GM21723 (cell line): ENCODE measurements around the gene PTPRN2.
"Not testable (repeated sequence)": the region's sequence is repeated elsewhere in the genome, so short reads cannot be mapped to it uniquely, and the experiment has no call there.

Experiments
- ATAC-seq: cut with Tn5 transposase; IDR thresholded peaks from one replicate; pipeline ENCODE4 v1.9.1; 2021; ENCODE audit warnings: mild to moderate bottlenecking, moderate library complexity; ENCODE audit not compliant: unreplicated experiment

PTPRN2 gene

DNA sequence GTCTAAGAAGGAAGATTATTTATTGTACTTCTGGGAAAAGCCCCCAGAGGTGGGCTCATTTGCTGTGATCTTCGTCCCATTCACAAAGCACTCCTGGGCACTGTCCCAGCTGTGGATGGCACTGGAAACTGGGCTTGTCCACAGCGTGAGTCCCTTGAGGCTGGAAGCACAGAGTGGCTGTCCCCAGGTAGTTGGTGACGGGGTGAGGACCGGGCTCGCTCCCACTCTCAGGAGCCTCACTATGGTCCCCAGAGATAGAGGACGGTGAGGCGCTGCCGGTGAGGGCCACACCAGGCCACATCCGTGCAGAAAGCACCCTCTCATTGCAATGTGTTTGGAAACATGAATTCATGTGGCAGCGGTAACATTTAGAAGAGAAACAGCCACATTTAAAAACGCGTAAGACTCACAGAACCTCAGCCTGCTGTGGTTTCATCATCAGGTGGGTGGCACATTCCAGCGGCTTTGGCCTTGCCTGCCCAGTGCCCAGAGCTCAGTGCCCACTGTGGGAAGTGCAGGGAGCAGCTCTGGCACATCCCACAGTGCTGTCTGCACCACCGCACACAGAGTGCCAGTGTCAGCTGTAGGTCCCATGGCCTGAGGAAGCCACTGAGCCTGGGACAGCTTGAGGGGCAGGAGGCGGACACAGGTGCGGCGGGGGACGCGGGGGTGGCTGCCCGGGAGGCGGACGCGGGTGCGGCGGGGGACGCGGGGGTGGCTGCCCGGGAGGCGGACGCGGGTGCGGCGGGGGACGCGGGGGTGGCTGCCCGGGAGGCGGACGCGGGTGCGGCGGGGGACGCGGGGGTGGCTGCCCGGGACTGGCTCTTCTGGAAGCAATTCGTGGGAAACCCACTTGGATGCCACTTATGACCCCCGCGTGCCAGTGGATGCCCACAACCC is 801.0 kb downstream of the PTPRN2 start:
- no peak for ATAC-seq

DNA sequence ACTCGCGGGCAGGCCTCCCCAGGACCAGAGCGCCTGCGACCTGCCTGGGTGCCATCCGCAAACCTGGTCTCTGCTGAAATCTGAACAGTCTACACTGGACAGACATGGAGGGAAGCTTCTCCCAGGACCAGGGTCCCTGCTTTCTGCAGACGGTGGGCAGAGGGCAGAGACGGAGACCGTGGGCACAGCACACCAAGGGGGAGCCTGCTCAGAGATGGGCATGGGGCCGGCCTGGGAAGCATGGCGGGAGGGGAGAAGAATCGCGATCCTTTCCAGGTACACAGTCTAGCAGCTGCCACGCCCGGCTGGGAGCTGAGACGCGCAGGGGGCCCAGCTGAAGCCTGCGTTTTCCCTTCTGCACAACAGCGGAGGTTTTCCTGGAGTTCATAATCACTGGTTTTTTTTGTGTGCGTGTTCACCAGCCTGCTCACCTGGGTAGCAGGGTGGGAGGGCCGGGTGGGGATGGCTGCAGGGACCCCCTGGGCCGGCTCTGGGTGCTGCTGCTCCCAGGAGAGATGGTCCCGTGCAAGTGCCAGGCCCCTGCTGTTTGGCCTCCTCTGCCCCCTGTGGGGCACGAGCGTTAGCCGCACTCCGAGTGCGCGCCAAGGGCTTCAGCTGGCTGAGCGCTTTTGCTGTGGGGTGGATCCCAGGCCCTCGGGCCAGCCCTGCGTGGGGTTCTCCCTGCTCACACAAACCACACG is 802.0 kb downstream of the PTPRN2 start:
- no peak for ATAC-seq

DNA sequence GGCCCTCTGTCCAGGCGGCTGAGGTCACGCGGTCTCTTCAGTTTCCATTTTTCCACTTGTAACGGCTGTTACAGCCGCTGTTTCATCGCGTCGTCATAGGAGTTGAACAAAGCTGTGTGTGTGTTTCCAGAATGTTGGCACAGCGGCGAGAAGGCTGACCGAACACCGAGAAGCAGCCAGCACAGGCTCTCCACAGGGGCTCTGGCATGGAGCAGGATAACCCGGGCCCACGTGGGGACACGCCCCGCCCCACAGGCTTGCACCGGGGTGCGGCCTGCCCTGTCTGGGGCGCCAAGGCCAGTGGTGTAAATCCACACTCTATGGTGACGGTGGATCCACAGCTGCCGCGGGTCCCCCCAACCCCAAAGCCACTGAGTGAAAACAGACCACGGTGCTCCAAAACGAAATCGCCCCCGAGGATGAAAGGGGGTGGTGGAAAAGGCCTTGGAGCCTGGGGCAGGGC is 802.6 kb downstream of the PTPRN2 start:
- no peak for ATAC-seq

DNA sequence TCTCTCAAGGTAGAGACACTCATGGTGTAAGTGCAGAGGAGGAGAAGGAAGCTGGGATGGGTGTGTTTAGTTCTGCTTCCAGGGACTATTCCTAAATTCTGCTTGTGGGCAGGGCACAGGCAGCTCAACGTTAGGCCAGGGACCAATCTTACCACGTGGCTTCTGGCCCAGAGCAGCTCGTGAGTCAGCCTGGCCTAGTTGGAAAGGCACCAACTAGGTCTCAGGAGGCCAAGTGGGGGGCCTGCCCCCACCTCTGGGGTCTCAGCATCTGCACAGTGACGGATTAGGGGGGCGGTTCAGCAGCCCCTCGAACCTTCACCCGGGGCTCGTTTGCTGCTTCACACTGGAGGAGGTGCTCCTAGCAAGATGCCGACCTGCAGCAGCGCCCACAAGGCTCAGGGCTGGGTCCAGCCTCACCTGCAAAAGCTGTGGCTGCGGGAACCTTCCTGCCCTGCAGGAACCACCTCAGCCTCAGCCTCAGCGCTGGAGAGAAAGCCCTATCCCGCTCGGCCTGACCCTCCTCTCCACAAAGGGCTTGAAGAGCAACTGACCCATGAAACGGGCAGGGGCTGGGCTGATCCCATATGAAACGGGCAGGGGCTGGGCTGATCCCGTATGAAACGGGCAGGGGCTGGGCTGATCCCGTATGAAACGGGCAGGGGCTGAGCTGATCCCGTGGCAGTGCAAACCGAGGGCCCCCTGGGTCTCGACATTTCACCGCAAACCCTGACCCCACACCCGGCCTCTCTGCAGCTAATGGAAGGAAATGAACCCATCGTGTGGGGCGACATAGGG is 803.4 kb downstream of the PTPRN2 start:
- no peak for ATAC-seq

DNA sequence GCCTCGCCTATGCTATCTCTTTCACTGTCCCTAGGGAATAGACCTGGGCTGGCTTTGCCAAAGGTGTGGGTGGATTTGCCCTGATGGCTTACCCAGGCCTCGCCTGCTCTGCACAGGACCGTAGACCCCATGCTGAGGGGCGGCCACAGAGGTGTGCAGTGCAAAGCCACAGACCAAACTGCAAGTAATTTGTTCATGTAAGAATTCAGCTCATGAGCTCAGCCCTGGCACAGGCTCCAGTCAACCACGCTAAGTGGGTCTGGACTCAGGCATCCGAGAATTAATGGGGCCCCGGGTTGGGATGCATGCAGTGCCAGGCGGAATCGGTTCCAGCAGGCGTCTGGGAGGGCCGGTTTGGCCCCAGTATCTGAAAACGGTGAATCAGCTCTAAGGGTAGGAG is 805.6 kb downstream of the PTPRN2 start:
- no peak for ATAC-seq

DNA sequence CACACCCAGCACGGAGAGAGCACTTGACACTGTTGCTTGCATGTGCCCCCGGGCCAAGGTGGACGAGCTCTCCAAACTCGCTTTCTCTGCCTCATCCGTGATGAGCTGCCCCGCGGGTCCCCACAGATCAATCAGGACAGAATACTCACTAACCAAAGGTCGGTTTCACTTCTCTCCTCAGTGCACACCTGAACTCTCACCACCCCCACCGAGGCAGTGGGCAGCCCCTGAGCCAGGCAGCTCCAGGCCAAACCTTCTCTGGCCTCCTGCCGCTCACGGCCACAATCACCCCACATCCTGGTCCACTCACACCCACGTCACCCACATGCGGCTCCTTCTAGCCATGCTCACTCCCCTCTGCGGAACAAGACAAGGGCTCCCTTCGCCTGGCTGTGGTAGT is 806.9 kb downstream of the PTPRN2 start:
- ATAC-seq, result no peak

DNA sequence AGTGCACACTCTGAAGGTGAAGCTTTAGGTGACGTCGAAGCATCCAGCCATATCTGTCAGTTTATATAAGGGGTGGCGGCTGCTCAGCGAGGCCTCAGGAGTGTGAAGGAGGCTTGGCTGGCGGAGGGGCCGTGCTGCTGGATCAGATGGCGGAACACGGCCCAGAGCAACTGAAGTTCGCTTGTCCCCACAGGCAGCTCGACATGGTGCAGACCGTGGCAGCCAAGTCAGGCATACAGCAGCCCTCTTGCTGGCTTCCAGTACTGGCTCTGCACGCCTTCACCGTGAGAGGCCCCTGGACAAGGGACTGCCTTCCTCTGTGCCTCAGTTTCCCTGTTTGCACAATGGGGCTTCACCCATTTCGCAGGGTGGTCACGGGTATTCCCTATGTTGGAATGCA is 807.3 kb downstream of the PTPRN2 start:
- ATAC-seq, result no peak

DNA sequence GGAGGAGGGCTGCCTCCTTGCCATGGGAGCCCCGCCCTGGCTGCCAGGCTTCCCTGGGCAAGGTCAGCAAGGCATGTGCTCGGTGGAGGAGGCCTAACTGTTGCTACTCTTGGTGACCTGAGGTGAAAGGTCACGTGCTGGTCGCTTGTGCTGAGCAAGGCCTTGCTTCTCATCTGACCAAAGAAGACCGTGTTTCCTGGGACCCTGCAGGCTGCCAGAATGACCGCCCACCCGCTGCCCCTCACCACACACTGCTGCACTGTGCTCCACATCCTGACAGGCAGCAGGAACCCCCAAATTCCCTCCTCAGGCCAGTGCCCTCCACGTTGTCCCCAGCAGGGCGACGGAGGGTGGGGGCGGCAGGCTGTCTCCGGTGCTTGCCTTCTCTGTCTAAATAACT is 808.4 kb downstream of the PTPRN2 start:
- no peak for ATAC-seq

DNA sequence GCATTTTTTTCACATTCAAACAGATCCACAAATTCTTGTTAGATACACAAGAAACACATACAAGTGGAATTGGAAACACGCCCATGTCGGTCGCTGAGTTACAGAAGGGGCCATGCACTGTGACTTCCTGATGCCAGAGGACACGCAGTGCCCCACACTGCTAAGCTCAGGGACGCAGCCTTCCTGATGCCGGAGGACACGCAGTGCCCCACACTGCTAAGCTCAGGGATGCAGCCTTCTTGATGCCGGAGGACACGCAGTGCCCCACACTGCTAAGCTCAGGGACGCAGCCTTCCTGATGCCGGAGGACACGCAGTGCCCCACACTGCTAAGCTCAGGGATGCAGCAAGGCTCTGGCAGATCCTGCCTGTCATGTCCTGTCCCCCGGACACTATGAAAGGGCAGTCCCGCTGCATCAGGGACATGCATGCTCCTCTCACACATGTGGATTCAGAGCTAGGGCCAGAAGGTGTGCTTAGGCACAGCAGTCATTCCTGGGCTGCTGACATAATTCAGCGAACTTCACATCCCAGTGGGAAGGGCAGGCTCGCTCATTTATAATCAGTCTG is 810.3 kb downstream of the PTPRN2 start:
- ATAC-seq, result not testable (repeated sequence)

DNA sequence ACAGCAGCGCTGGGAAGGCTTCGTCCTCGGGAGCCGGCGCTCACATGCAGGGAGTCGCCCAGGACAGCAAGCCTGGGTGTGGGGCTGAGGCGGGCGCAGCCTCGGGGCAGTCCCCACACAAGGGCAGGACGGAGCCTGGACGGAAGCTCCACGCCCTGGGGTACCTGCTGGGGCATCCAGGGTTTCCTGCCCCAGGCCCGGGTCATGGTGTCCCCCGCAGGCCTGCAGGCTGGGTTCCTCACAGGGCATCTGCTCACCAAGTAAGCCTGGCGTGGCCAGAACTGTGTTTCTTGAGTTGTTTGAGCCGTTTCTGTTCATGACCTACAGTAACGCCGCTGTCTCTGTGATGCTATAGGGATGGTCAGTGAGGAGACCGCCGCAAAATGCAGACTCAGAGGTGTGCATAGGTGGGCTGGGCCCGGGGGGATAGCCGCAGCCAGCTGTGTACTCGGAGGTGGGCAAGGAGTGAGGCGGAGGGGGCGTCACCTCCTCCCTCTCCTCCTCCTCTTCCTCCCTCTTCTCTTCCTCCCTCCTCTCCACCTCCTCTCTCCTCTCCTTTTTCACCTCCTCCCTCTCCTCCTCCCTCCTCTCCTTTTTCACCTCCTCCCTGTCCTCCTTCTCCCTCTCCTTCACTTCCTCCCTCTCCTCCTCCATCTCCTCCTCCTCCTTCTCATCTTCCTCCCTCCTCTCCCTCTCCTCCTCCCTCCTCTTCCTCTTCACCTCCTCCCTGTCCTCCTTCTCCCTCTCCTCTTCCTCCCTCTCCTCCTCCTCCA is 811.9 kb downstream of the PTPRN2 start:
- no peak for ATAC-seq

DNA sequence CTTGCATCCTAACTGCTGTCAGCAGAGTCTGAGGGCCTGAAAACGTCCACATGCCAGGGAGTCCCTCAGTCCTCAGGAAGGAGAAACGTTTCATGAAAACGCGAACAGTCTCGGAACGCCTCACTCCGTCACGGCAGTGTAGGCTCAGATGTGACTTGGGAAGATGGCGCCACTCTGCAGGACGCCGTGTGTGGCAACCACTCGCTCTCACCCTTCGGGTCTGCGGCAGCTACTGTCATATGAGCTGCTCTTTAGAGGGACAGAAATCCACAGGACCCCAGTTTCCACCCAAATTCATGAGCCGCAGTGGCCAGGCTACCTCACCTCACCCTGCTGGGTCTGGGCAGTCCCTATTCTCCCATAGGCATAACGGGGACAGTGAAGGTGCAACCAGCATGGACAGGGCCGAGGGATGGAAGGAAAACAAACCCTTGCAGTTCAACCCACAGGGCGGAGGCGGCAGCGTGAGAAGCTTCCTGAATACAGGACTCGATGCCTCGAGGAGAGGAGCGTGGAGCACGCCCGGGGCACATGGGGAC is 812.5 kb downstream of the PTPRN2 start:
- ATAC-seq, result no peak

DNA sequence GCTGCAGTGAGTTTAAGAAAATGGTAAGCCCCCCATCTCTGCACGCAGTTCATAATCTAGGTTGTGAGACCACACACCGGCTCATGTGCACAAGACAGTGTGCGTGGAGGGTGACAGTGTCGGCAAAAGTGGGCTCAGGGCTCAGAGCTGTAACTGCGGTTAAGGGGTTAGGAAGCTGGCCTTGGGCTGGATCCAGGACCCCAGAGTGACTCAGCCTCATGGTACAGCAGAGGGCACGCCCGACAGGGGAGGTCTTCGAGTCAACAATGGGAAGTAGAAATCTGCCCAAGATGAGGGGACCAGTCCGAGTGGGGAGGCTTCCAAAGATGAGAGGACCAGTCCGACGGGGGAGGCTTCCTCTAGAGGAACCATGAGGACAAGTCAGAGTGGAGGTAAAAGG is 813.1 kb downstream of the PTPRN2 start:
- ATAC-seq, result no peak

DNA sequence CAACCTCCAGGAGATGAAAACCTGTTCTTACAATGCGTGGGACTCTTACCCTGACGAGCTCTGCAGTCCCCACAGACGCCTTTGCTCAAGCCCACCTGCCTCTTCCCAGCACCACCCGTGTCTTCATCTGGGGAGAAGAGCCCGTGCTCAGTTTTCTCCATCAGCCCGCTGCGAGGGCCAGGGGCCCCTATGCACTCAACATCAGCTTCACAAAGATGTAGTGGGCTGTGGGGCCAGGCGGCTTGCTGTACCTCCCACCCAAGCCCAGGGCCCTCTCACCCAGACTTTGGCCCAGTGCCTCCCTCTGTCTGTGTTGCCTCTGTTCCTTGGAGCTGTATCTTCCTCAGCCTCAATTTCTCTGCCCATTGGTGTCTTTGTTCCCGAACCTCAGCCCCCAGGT is 814.3 kb downstream of the PTPRN2 start:
- no peak for ATAC-seq

DNA sequence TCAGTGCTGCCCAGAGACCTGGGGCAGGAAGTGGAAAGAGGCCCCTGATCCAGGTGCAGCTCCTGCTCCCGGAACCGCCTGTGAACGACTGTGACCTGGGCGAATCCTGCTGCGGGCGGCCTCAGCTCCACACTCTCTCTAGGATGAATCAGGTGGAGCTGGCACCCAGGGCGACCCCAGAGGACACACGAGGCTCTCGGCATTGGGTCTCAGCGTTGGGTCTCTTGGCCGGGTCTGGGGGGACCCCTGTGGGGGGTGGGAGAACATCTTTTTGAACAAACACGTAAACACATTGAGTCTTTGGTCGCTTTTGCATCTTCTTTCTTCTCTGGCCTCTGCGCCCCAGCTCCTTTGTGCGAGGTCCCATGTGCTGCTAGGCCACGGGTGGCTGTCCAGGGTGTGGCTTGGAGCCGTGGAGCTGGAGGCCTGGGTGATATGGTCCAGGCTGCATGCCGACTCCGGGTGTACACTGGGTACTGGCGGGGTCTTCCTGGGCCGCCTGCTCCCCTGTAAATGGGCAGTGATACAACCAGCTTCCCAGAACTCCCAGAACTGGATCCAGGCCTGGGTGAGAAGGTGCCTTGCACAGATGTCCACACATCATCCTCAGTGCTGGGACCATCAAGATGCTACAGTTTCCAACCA is 815.0 kb downstream of the PTPRN2 start:
- no peak for ATAC-seq

DNA sequence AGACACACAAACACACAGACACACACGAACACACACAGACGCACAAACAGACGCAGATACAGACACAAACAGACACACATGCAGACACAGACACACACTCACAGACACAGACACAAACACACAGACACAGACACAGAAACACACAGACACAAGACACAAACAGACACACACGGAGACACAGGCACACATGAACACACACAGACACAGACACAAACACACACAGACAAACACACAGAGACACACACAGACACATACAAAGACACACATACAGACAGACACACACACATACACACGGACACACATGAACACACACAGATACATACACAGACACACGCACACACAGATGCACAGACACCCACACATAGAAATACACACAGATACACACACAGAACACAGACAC is 815.9 kb downstream of the PTPRN2 start:
- ATAC-seq, result no peak

DNA sequence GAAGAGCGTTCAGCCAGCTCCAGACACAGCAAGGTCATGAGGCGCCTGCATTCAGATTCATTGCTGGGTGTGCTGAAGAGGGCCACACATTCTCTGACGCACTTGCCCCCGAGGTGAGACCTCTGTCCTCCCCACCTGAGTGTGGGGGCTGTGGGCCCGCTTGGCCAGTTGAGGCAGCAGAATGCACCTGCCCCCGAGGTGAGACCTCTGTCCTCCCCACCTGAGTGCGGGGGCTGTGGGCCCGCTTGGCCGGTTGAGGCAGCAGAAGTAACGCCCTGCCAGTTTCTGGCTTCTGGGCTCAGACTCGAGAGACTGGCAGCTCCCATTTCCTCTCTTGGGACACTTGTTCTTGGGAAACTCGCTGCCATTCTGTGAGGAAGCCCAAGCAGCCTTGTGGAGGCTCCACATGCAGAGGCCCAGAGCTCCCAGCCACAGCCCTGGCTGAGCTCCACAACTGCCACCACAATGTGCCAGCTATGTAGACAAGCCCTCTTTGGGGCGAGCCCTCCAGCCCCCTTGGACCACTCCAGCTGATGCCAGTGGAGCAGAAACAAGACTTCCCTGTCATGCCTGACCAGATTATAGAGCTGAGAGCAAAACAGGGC is 816.8 kb downstream of the PTPRN2 start:
- ATAC-seq, result no peak

DNA sequence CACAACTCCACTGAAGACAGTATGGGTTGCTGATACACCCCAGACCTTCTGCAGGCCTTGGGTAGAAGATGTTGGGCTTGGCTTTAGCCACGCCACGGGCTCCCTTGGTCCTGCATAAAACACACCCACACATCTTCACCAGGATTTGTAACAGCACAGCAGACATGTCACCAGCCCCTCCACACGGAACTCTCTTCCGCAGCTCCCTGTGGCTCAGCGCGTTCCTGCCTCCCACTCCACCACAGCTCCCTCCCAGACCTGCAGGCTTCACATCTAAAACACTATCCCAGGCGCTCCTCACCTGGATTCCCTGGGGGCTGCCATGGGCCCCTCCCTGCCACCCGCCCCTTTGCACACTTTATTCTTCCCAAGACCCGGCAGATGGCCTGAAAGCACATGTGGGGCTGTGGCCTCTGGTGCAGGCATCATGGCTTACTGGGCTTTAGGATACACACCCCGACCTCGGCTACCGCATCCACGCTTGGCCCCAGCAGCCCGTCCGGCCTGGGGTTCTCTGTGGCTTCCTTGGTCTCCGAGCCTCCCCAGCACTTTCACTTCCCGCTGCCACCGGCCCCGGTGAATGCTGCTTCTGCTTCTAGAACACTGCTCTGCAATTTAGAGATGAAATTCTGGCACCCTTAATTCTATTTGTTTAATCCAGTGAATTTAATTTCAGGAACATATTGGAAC is 818.0 kb downstream of the PTPRN2 start:
- ATAC-seq, result no peak

DNA sequence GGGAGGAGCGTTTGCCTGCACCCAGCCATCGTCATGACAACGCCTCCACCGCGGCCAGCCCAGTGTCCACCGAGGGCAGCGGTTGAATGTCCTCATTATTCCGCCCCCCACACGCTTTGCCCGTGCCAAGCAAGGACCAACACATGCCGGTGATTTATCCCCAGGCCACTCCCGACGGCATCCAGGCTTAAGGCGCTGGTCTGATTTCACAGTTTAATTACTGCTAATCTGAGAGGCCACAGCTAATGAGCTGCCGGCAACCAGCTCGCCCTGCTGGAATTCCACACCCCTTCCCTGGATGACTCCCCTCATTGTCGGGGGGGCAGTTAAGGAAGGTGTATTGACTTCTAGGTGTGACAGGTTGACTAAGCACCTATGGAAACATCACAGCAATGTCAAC is 818.5 kb downstream of the PTPRN2 start:
- no peak for ATAC-seq

DNA sequence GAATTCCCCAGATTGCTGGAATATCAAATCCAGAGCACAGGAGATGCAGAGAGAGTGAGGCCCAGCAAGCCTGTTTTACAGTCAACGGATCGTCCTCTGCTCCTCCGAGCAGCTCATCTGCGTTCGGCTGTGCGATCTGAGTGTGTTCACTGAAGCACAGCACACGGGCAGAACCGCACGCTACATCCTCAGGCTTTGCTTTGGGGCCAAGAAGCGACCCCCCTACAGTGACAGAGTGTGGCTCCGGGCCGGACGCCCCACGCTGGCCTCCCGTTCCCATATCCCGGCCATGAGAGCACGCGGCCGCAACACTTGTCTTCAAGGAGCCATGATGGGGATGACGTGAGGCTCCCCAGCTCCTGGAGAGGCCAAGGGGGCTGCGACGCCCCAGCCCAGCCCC is 819.4 kb downstream of the PTPRN2 start:
- no peak for ATAC-seq
